ENCODE measurements around the gene MCAM. TPM values are rescaled to one million over a fixed set of nuclear protein-coding genes. Genes with fewer than 3 reads are reported as not detected.

MCAM gene
- total RNA-seq, 1 experiment from 2014 or later = 124 TPM

GRCh38 chr11:119290894-119291497 is 25.9 kb downstream of the MCAM start:
- no peaks in the 10 kb centered on the region for H3K9me3 ChIP-seq (ENCODE audit: low read length)
- no peak overlapping the region for H3K27ac ChIP-seq (ENCODE audit: low read length)
- no TSS peak for BruUV-seq (replicated peaks)
- intact Hi-C loops (cut with micrococcal nuclease) = loop anchor here (10.0 kb wide), 1 partner anchor 146 kb away; the partner anchor contains the start of gene ABCG4
- H3K27me3 ChIP-seq (ENCODE audit: low read length) = no peaks in the 10 kb centered on the region
- ChIA-PET POLR2A (ENCODE audit: unreplicated experiment) (no interaction called here), CTCF (no interaction called here)
- DNase-seq (no peak), ATAC-seq (no peak)
- H3K36me3 ChIP-seq (ENCODE audit: low read depth, low read length) = peaks cover 27% of the 10 kb centered on the region
- H3K4me3 ChIP-seq (ENCODE audit: low read length) = no peak overlapping the region
- no peak for TF ChIP-seq CTCF (conservative IDR thresholded peaks at IDR 0.05; ENCODE audit: low read depth, low read length)
- no peak for TF ChIP-seq EZH2phosphoT487 (IDR thresholded peaks at IDR 0.05; ENCODE audit: borderline replicate concordance, low read length)
- TF ChIP-seq EZH2 (IDR thresholded peaks at IDR 0.05; ENCODE audit: low read length, unreplicated experiment) = no peak
- no peak overlapping the region for H2AFZ ChIP-seq (ENCODE audit: low read length)
- H3K4me1 ChIP-seq (ENCODE audit: insufficient read depth, low read length) = no peaks in the 10 kb centered on the region
- H3F3A ChIP-seq (ENCODE audit: low read length, unreplicated experiment) = no peaks in the 10 kb centered on the region
- no peak overlapping the region for H3K4me2 ChIP-seq (ENCODE audit: low read length)
- H3K79me2 ChIP-seq (ENCODE audit: low read length) = no peaks in the 10 kb centered on the region
- no peaks in the 10 kb centered on the region for H3K9me2 ChIP-seq (replicated peaks; ENCODE audit: low read length)
- H3K9ac ChIP-seq (ENCODE audit: low read length) = no peak overlapping the region
- H4K20me1 ChIP-seq (ENCODE audit: low read length) = no peaks in the 10 kb centered on the region

DNA sequence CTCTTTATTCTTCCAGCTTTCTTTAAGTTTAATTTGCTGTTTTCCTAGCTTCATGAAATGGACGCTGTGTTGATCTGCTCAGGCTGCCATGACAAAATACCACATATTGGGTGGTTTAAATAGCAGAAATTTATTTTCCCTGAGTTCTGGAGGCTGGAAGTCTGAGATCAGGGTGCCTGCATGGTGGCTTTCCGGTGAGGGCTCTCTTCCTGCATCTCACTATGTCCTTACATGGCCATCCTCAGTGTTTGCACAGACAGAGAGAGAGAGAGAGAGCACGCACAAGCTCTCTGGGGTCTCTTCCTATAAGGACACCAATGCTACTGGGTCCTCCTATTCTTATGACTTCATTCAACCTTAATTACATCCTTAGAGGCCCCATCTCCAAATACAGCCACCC is 28.7 kb downstream of the MCAM start:
- Histone ChIP-seq H3K9ac (ENCODE audit: low read length) (no peak overlapping the region), H3K36me3 (ENCODE audit: low read depth, low read length) (peaks cover 37% of the 10 kb centered on the region), H3F3A (ENCODE audit: low read length, unreplicated experiment) (no peaks in the 10 kb centered on the region), H3K4me2 (ENCODE audit: low read length) (no peak overlapping the region), H3K27me3 (ENCODE audit: low read length) (no peaks in the 10 kb centered on the region), H3K4me3 (ENCODE audit: low read length) (no peak overlapping the region), H3K79me2 (ENCODE audit: low read length) (no peaks in the 10 kb centered on the region), H3K27ac (ENCODE audit: low read length) (no peak overlapping the region), H3K4me1 (ENCODE audit: insufficient read depth, low read length) (no peaks in the 10 kb centered on the region), H3K9me2 (replicated peaks; ENCODE audit: low read length) (no peaks in the 10 kb centered on the region), H2AFZ (ENCODE audit: low read length) (no peak overlapping the region), H4K20me1 (ENCODE audit: low read length) (no peaks in the 10 kb centered on the region), H3K9me3 (ENCODE audit: low read length) (no peaks in the 10 kb centered on the region)
- POLR2A ChIA-PET (ENCODE audit: unreplicated experiment) = no interaction called here
- TF ChIP-seq EZH2phosphoT487 (IDR thresholded peaks at IDR 0.05; ENCODE audit: borderline replicate concordance, low read length) = no peak
- intact Hi-C loops (cut with micrococcal nuclease) = no loop called here
- DNase-seq (no peak), ATAC-seq (no peak)
- no TSS peak for BruUV-seq (replicated peaks)
- CTCF ChIA-PET = no interaction called here

DNA sequence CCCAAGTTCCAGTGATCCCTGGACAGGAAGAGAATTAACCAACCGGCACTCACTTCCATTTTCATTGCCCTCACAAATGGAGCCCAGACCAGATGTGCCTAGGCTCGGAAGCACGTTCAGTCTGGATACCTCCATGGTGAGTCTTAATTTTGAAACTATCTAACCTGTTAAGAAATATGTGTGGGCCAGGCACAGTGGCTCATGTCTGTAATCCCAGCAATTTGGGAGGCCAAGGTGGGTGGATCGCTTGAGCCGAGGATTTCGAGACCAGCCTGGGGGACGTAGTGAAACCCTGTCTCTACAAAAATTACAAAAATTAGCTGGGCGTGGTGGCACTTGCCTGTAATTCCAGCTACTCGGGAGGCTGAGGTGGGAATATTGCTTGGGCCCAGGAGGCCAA is 31.5 kb downstream of the MCAM start:
- no peak for TF ChIP-seq CTCF (conservative IDR thresholded peaks at IDR 0.05; ENCODE audit: low read depth, low read length)
- no peak for TF ChIP-seq EZH2 (IDR thresholded peaks at IDR 0.05; ENCODE audit: low read length, unreplicated experiment)
- no peak for TF ChIP-seq EZH2phosphoT487 (IDR thresholded peaks at IDR 0.05; ENCODE audit: borderline replicate concordance, low read length)
- H3K27me3 ChIP-seq (ENCODE audit: low read length) = no peaks in the 10 kb centered on the region
- ATAC-seq (no peak), DNase-seq (no peak)
- POLR2A ChIA-PET (ENCODE audit: unreplicated experiment) = no interaction called here
- peaks cover 34% of the 10 kb centered on the region for H3K36me3 ChIP-seq (ENCODE audit: low read depth, low read length)
- H4K20me1 ChIP-seq (ENCODE audit: low read length) = no peaks in the 10 kb centered on the region
- intact Hi-C loops (cut with micrococcal nuclease) = loop anchor here (2.0 kb wide), 1 partner anchor 89 kb away; no protein-coding TSS in a partner anchor
- no peak overlapping the region for H3K4me2 ChIP-seq (ENCODE audit: low read length)
- H3K4me1 ChIP-seq (ENCODE audit: insufficient read depth, low read length) = no peaks in the 10 kb centered on the region
- no peaks in the 10 kb centered on the region for H3K9me2 ChIP-seq (replicated peaks; ENCODE audit: low read length)
- no peaks in the 10 kb centered on the region for H3K9me3 ChIP-seq (ENCODE audit: low read length)
- no TSS peak for BruUV-seq (replicated peaks)
- H3K79me2 ChIP-seq (ENCODE audit: low read length) = no peaks in the 10 kb centered on the region
- no peaks in the 10 kb centered on the region for H3F3A ChIP-seq (ENCODE audit: low read length, unreplicated experiment)
- H3K9ac ChIP-seq (ENCODE audit: low read length) = no peak overlapping the region
- no peak overlapping the region for H2AFZ ChIP-seq (ENCODE audit: low read length)
- H3K27ac ChIP-seq (ENCODE audit: low read length) = no peak overlapping the region
- no peak overlapping the region for H3K4me3 ChIP-seq (ENCODE audit: low read length)
- CTCF ChIA-PET = no interaction called here
